SK-N-SH treated with all-trans-retinoic acid at 6 μM for 48 hours (cell line): Measurements from ENCODE around the gene EPM2A.

Source experiments
- ARNTL ChIP-seq: fragments of 450-650 bp; formaldehyde crosslinking; IDR thresholded peaks from 2 replicates; pipeline ENCODE4 v1.5.0; 2020; ENCODE audit warnings: low read depth, mild to moderate bottlenecking, moderate library complexity, borderline replicate concordance
- BACH2 ChIP-seq: fragments of 250-450 bp; sonication (Bioruptor Pico); IDR thresholded peaks from 2 replicates; pipeline ENCODE4 v1.9.0; 2021; ENCODE audit warnings: mild to moderate bottlenecking, borderline replicate concordance
- RARB ChIP-seq: fragments of 250-450 bp; sonication (Bioruptor Pico); IDR thresholded peaks from 2 replicates; pipeline ENCODE4 v1.8.0; 2021; ENCODE audit warnings: mild to moderate bottlenecking, moderate library complexity
- TCF4 ChIP-seq: fragments of 250-450 bp; sonication (Bioruptor Pico); IDR thresholded peaks from 2 replicates; pipeline ENCODE4 v1.8.0; 2021; ENCODE audit warnings: mild to moderate bottlenecking, moderate library complexity, borderline replicate concordance
- ZFP30 ChIP-seq: fragments of 450-650 bp; formaldehyde crosslinking; IDR thresholded peaks from 2 replicates; pipeline ENCODE4 v1.5.0; 2022; ENCODE audit warnings: mild to moderate bottlenecking, moderate library complexity
- ZNF565 ChIP-seq: fragments of 450-650 bp; formaldehyde crosslinking; conservative IDR thresholded peaks from 2 replicates; pipeline ENCODE4 v1.5.0; 2020; ENCODE audit warnings: low read depth, mild to moderate bottlenecking, moderate library complexity
- ZNF70 ChIP-seq: fragments of 450-650 bp; formaldehyde crosslinking; IDR thresholded peaks from 2 replicates; pipeline ENCODE4 v1.5.0; 2020; ENCODE audit warnings: mild to moderate bottlenecking, moderate library complexity
- ZNF8 ChIP-seq: fragments of 450-650 bp; formaldehyde crosslinking; IDR thresholded peaks from 2 replicates; pipeline ENCODE4 v1.5.0; 2020; ENCODE audit warnings: mild to moderate bottlenecking, moderate library complexity
- TF ChIP-seq, protein P1 (sequence below): fragments of 250-450 bp; sonication (Bioruptor Pico); IDR thresholded peaks from 2 replicates; pipeline ENCODE4 v1.5.1; 2020; ENCODE audit warnings: low read depth, mild to moderate bottlenecking, moderate library complexity
- TF ChIP-seq, protein P2 (sequence below): fragments of 250-450 bp; sonication (Bioruptor Pico); IDR thresholded peaks from 2 replicates; pipeline ENCODE4 v1.5.1; 2021; ENCODE audit warnings: mild to moderate bottlenecking, moderate library complexity
- TF ChIP-seq, protein P3 (sequence below): fragments of 250-450 bp; sonication (Bioruptor Pico); IDR thresholded peaks from 2 replicates; pipeline ENCODE4 v1.8.0; 2020; ENCODE audit warnings: mild to moderate bottlenecking, moderate library complexity, borderline replicate concordance

DNA sequence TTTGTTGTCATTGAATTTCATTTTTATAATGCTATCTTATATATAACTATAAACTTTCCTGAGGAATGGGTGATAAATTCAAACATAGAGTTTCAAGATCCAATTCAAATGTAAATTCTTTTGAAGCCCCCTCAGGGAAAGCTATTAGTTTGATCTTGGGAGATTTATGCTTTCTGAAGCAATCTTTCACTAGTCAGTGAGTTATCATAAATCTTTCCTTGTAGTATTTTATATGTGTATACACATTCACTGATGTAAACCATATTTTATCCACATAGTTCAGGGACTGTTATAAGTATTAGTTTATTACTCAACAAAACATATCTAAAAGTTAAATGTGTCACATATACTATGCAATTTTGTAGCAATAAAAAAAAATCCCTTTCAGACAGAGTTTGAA, 2.9 kb upstream of the EPM2A start:
- TF ChIP-seq, protein P1, sequence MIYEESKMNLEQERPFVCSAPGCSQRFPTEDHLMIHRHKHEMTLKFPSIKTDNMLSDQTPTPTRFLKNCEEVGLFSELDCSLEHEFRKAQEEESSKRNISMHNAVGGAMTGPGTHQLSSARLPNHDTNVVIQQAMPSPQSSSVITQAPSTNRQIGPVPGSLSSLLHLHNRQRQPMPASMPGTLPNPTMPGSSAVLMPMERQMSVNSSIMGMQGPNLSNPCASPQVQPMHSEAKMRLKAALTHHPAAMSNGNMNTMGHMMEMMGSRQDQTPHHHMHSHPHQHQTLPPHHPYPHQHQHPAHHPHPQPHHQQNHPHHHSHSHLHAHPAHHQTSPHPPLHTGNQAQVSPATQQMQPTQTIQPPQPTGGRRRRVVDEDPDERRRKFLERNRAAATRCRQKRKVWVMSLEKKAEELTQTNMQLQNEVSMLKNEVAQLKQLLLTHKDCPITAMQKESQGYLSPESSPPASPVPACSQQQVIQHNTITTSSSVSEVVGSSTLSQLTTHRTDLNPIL = no peak
- TF ChIP-seq ARNTL (CRISPR knock-in tag) (no peak), BACH2 (CRISPR knock-in tag) (no peak), TCF4 (CRISPR knock-in tag) (no peak), ZNF70 (CRISPR knock-in tag) (no peak), RARB (CRISPR knock-in tag) (no peak), ZNF565 (no peak), ZNF8 (CRISPR knock-in tag) (no peak), ZFP30 (CRISPR knock-in tag) (no peak)
- TF ChIP-seq, protein P2, sequence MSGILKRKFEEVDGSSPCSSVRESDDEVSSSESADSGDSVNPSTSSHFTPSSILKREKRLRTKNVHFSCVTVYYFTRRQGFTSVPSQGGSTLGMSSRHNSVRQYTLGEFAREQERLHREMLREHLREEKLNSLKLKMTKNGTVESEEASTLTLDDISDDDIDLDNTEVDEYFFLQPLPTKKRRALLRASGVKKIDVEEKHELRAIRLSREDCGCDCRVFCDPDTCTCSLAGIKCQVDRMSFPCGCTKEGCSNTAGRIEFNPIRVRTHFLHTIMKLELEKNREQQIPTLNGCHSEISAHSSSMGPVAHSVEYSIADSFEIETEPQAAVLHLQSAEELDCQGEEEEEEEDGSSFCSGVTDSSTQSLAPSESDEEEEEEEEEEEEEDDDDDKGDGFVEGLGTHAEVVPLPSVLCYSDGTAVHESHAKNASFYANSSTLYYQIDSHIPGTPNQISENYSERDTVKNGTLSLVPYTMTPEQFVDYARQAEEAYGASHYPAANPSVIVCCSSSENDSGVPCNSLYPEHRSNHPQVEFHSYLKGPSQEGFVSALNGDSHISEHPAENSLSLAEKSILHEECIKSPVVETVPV (CRISPR knock-in tag) = no peak
- TF ChIP-seq, protein P3, sequence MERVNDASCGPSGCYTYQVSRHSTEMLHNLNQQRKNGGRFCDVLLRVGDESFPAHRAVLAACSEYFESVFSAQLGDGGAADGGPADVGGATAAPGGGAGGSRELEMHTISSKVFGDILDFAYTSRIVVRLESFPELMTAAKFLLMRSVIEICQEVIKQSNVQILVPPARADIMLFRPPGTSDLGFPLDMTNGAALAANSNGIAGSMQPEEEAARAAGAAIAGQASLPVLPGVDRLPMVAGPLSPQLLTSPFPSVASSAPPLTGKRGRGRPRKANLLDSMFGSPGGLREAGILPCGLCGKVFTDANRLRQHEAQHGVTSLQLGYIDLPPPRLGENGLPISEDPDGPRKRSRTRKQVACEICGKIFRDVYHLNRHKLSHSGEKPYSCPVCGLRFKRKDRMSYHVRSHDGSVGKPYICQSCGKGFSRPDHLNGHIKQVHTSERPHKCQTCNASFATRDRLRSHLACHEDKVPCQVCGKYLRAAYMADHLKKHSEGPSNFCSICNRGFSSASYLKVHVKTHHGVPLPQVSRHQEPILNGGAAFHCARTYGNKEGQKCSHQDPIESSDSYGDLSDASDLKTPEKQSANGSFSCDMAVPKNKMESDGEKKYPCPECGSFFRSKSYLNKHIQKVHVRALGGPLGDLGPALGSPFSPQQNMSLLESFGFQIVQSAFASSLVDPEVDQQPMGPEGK (CRISPR knock-in tag) = no peak
